Measurements from ENCODE around the gene TMEM243.
"Not testable (repeated sequence)": the region's sequence is repeated elsewhere in the genome, so short reads cannot be mapped to it uniquely, and the experiment has no call there.

GRCh38 chr7:87238464-87239051 lies 19.0 kb upstream of the TMEM243 start:
- not testable (repeated sequence) for TF ChIP-seq CTCF, POLR2A (IDR thresholded peaks at IDR 0.05)

Data from thyroid gland (tissue), 4 donors.